Type B pancreatic cell (in vitro differentiated cells): ENCODE data around the gene TTC38. TPM values are rescaled to one million over a fixed set of nuclear protein-coding genes. Genes with fewer than 3 reads are reported as not detected.

ENCODE experiments used
- DNase-seq: peaks from one replicate; pipeline ENCODE4 v3.0.0; 2021; ENCODE audit warnings: mixed read lengths; ENCODE audit not compliant: unreplicated experiment; ENCODE audit errors: extremely low spot score
- H3K27ac Mint-ChIP-seq: 2 replicates; pipeline ENCODE4 v1.8.0; 2021; ENCODE audit warnings: mild to moderate bottlenecking, mixed read lengths
- H3K27me3 Mint-ChIP-seq: 2 replicates; pipeline ENCODE4 v1.8.0; 2021; ENCODE audit warnings: mixed read lengths
- H3K36me3 Mint-ChIP-seq: 2 replicates; pipeline ENCODE4 v1.8.0; 2021; ENCODE audit warnings: mixed read lengths
- H3K4me1 Mint-ChIP-seq: one replicate; pipeline ENCODE4 v1.8.0; 2021; ENCODE audit warnings: mixed read lengths; ENCODE audit not compliant: unreplicated experiment
- H3K4me3 Mint-ChIP-seq: 2 replicates; pipeline ENCODE4 v1.8.0; 2021; ENCODE audit warnings: mild to moderate bottlenecking, mixed read lengths
- H3K9me3 Mint-ChIP-seq: 2 replicates; pipeline ENCODE4 v1.8.0; 2021; ENCODE audit warnings: mixed read lengths
- total RNA-seq: library from RNA; stranded (reverse); gene quantifications from 2 replicates; pipeline ENCODE4 v1.2.1, GENCODE V29; 2021; ENCODE audit warnings: low replicate concordance
- TF ChIP-seq, protein P1 (sequence below): fragments of 200-600 bp; sonication (generic); conservative IDR thresholded peaks from 2 replicates; pipeline ENCODE4 v1.5.0; 2021; ENCODE audit warnings: antibody characterized with exemption, mild to moderate bottlenecking

Gene TTC38
- total RNA-seq, 1 donor from 2014 or later = 36.9 TPM

- Mint-ChIP-seq H3K27ac (no peak overlapping the region), H3K9me3 (no peaks in the 10 kb centered on the region), H3K4me3 (no peak overlapping the region), H3K4me1 (no peaks in the 10 kb centered on the region), H3K36me3 (no peaks in the 10 kb centered on the region), H3K27me3 (no peaks in the 10 kb centered on the region)
- no peak for DNase-seq
- TF ChIP-seq, protein P1, sequence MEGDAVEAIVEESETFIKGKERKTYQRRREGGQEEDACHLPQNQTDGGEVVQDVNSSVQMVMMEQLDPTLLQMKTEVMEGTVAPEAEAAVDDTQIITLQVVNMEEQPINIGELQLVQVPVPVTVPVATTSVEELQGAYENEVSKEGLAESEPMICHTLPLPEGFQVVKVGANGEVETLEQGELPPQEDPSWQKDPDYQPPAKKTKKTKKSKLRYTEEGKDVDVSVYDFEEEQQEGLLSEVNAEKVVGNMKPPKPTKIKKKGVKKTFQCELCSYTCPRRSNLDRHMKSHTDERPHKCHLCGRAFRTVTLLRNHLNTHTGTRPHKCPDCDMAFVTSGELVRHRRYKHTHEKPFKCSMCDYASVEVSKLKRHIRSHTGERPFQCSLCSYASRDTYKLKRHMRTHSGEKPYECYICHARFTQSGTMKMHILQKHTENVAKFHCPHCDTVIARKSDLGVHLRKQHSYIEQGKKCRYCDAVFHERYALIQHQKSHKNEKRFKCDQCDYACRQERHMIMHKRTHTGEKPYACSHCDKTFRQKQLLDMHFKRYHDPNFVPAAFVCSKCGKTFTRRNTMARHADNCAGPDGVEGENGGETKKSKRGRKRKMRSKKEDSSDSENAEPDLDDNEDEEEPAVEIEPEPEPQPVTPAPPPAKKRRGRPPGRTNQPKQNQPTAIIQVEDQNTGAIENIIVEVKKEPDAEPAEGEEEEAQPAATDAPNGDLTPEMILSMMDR = no peak
Observed at GRCh38 chr22:46318576-46318975, 50.8 kb downstream of the TTC38 start.

GRCh38 chr22:46319319-46319718 lies 51.5 kb downstream of the TTC38 start:
- H3K27me3 Mint-ChIP-seq = no peaks in the 10 kb centered on the region
- H3K9me3 Mint-ChIP-seq = no peaks in the 10 kb centered on the region
- no peak for DNase-seq
- no peaks in the 10 kb centered on the region for H3K4me1 Mint-ChIP-seq
- H3K27ac Mint-ChIP-seq = no peak overlapping the region
- H3K36me3 Mint-ChIP-seq = no peaks in the 10 kb centered on the region
- no peak overlapping the region for H3K4me3 Mint-ChIP-seq
- TF ChIP-seq, protein P1 = no peak

GRCh38 chr22:46320166-46320710 lies 52.4 kb downstream of the TTC38 start:
- Mint-ChIP-seq H3K27me3 (no peaks in the 10 kb centered on the region), H3K4me3 (no peak overlapping the region), H3K27ac (no peak overlapping the region), H3K36me3 (no peaks in the 10 kb centered on the region), H3K9me3 (no peaks in the 10 kb centered on the region), H3K4me1 (no peaks in the 10 kb centered on the region)
- DNase-seq = no peak
- TF ChIP-seq, protein P1 = no peak

- H3K36me3 Mint-ChIP-seq = no peaks in the 10 kb centered on the region
- DNase-seq = no peak
- no peaks in the 10 kb centered on the region for H3K4me1 Mint-ChIP-seq
- TF ChIP-seq, protein P1 = no peak
- H3K4me3 Mint-ChIP-seq = no peak overlapping the region
- H3K27ac Mint-ChIP-seq = no peak overlapping the region
- H3K27me3 Mint-ChIP-seq = no peaks in the 10 kb centered on the region
- H3K9me3 Mint-ChIP-seq = no peaks in the 10 kb centered on the region
Observed at GRCh38 chr22:46320716-46321386, 53.0 kb downstream of the TTC38 start.

GRCh38 chr22:46322711-46323110 lies 54.9 kb downstream of the TTC38 start:
- TF ChIP-seq, protein P1 = no peak
- Mint-ChIP-seq H3K27ac (no peak overlapping the region), H3K9me3 (no peaks in the 10 kb centered on the region), H3K36me3 (peaks cover 3% of the 10 kb centered on the region), H3K4me1 (no peaks in the 10 kb centered on the region), H3K27me3 (no peaks in the 10 kb centered on the region), H3K4me3 (no peak overlapping the region)
- DNase-seq = no peak
